Common myeloid progenitor, CD34-positive (primary cell): ENCODE measurements around the gene TMEM239.
A peak's percentile ranks its signal among the peaks of the same experiment; 100 is the strongest.

Experiments used
- CTCF ChIA-PET: fragments of 350-600 bp; sonication (Branson Sonifier 250); formaldehyde crosslinking; loops from one replicate; lab custom pipeline; 2021; ENCODE audit warnings: antibody characterized with exemption; lab: Charles Lee
- POLR2A ChIA-PET: fragments of 350-600 bp; sonication (Branson Sonifier 250); formaldehyde crosslinking; loops from one replicate; lab custom pipeline; 2021; ENCODE audit warnings: antibody characterized with exemption; lab: Charles Lee
- DNase-seq, 3 donors: peaks; one replicate each; pipeline versions ENCODE4 v3.0.0 to v3.0.0-alpha.2; 2013
- H3K27ac ChIP-seq, 2 experiments: 1 replicate in 1 of 2; 2 replicates in 1 of 2; pipeline ENCODE4 v1.7.0; 2013; ENCODE audit warnings: inconsistent platforms in 2 of 2, low read length in 2 of 2, mild to moderate bottlenecking in 2 of 2, low read depth in 1 of 2, moderate library complexity in 1 of 2; ENCODE audit not compliant: severe bottlenecking in 2 of 2, insufficient read depth in 1 of 2, poor library complexity in 1 of 2
- H3K27me3 ChIP-seq, 5 experiments: replicated peaks in 2 of 5; 1 replicate in 3 of 5; 2 replicates in 2 of 5; pipeline versions ENCODE4 v1.6.1 to v1.7.0; 2013; ENCODE audit warnings: low read length in 4 of 5, mild to moderate bottlenecking in 2 of 5, moderate library complexity in 2 of 5, inconsistent platforms in 1 of 5; ENCODE audit not compliant: insufficient read depth in 5 of 5, control insufficient read depth in 4 of 5
- H3K36me3 ChIP-seq, 4 experiments: 1 replicate in 2 of 4; 2 replicates in 2 of 4; pipeline versions ENCODE4 v1.6.1 to v1.7.0; 2013; ENCODE audit warnings: low read length in 3 of 4, control low read depth in 1 of 4, mild to moderate bottlenecking in 1 of 4; ENCODE audit not compliant: control insufficient read depth in 4 of 4, insufficient read depth in 4 of 4
- H3K4me1 ChIP-seq, 4 experiments: 1 replicate in 3 of 4; 2 replicates in 1 of 4; pipeline versions ENCODE4 v1.6.1 to v1.7.1; 2013; ENCODE audit warnings: low read length in 3 of 4, mild to moderate bottlenecking in 3 of 4, control low read depth in 1 of 4, inconsistent platforms in 1 of 4, moderate library complexity in 1 of 4; ENCODE audit not compliant: control insufficient read depth in 4 of 4, insufficient read depth in 4 of 4; ENCODE audit errors: control extremely low read depth in 1 of 4
- H3K4me3 ChIP-seq, 7 experiments: 1 replicate in 4 of 7; 2 replicates in 3 of 7; pipeline versions ENCODE4 v1.5.1 to v1.7.0; 2013; ENCODE audit warnings: mild to moderate bottlenecking in 7 of 7, low read length in 6 of 7, moderate library complexity in 6 of 7, inconsistent platforms in 2 of 7, low read depth in 2 of 7, control low read depth in 1 of 7; ENCODE audit not compliant: insufficient read depth in 4 of 7, control insufficient read depth in 1 of 7; ENCODE audit errors: extremely low read depth in 1 of 7
- H3K9me3 ChIP-seq, 5 experiments: 1 replicate in 4 of 5; 2 replicates in 1 of 5; pipeline versions ENCODE4 v1.6.1 to v1.7.1; 2013; ENCODE audit warnings: low read length in 4 of 5, mild to moderate bottlenecking in 2 of 5, inconsistent platforms in 1 of 5, low read depth in 1 of 5, moderate library complexity in 1 of 5; ENCODE audit not compliant: control insufficient read depth in 4 of 5, insufficient read depth in 2 of 5; ENCODE audit errors: control extremely low read depth in 1 of 5
- WGBS: methylation state at CpG from one replicate; pipeline ENCODE4 v1.1.5; 2013; ENCODE audit not compliant: insufficient coverage; 5-methylcytosine and 5-hydroxymethylcytosine counted together

TMEM239 gene

DNA sequence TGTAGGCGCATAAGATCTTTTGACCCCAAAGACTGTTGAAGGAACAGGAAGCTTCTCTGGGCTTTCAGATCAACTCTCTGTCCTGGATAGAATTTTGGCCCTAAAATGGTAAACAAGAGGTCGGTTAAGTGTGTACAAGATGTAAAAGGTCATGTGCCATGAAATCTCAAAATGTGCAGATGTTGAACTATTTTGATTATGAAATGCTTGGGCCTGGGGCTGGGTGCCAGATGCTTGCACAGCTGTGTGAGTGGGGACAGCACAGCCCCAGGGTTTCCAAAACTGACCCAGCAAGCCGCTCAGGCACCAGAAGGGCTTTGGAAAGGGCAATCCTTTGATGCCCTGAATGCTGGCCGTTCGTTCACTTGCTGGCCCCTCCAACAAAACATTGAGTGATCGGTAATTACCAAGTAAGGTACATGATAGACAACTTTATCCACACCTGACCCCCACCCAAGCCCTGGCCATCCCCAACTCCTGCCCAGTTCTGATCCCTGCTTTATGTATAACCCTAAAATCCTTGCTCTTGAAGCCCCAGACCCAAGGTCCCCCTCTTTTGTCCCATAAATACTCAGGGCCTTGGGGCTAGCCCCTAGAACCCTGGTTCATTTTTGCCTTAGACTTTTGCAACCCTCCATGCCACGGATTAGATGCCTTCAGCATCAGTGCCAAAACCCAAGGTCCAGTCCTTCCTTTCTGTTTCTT is 1.9 kb downstream of the TMEM239 start:
- Histone ChIP-seq H3K4me3 (no peak overlapping the region), H3K9me3 (no peaks in the 10 kb centered on the region), H3K4me1 (peaks cover 0 to 37% (median 35%) of the 10 kb centered on the region in 4 experiments), H3K27me3 (peaks cover 5 to 29% (median 11%) of the 10 kb centered on the region in 5 experiments), H3K27ac (no peak overlapping the region), H3K36me3 (no peaks in the 10 kb centered on the region)
- ChIA-PET POLR2A (interaction anchor here (1.3 kb wide), 1 partner anchor 17 kb away, joined by 4 read pairs; no protein-coding TSS in a partner anchor), CTCF (interaction anchor here (0.9 to 1.2 kb wide), 2 partner anchors 15 to 41 kb away, joined by 3 read pairs; no protein-coding TSS in a partner anchor)
- no peak for DNase-seq
- 97% methylated on average over 6 of the region's 7 CpGs for WGBS

GRCh38 chr20:2820084-2820895 is 4.1 kb downstream of the TMEM239 start:
- POLR2A ChIA-PET, result no interaction called here
- no peak for DNase-seq
- WGBS, result 76% methylated on average over 22 of the region's 32 CpGs
- Histone ChIP-seq H3K27ac (no peak overlapping the region), H3K4me1 (peaks cover 0 to 20% (median 18%) of the 10 kb centered on the region in 4 experiments), H3K27me3 (peaks cover 5 to 29% (median 11%) of the 10 kb centered on the region in 5 experiments), H3K9me3 (no peaks in the 10 kb centered on the region), H3K36me3 (no peaks in the 10 kb centered on the region), H3K4me3 (no peak overlapping the region)
- CTCF ChIA-PET, result interaction anchor here (1.1 kb wide), 1 partner anchor 8 kb away, joined by 3 read pairs; no protein-coding TSS in a partner anchor

GRCh38 chr20:2820896-2821869 is 5.0 kb downstream of the TMEM239 start:
- 21% methylated on average over 34 of the region's 68 CpGs for WGBS
- Histone ChIP-seq H3K4me3 (no peak overlapping the region), H3K9me3 (no peaks in the 10 kb centered on the region), H3K4me1 (peaks cover 0 to 19% (median 14%) of the 10 kb centered on the region in 4 experiments), H3K27ac (no peak overlapping the region), H3K36me3 (no peaks in the 10 kb centered on the region), H3K27me3 (peaks cover 5 to 29% (median 11%) of the 10 kb centered on the region in 5 experiments)
- peak in 2 of 3 donors; percentile 18 to 36 for DNase-seq
- CTCF ChIA-PET, result interaction anchor here (1.1 kb wide), 2 partner anchors 9 to 18 kb away, joined by 3 to 4 read pairs; no protein-coding TSS in a partner anchor
- POLR2A ChIA-PET, result interaction anchor here (0.6 kb wide), 1 partner anchor 148 kb away, joined by 3 read pairs; no protein-coding TSS in a partner anchor

DNA sequence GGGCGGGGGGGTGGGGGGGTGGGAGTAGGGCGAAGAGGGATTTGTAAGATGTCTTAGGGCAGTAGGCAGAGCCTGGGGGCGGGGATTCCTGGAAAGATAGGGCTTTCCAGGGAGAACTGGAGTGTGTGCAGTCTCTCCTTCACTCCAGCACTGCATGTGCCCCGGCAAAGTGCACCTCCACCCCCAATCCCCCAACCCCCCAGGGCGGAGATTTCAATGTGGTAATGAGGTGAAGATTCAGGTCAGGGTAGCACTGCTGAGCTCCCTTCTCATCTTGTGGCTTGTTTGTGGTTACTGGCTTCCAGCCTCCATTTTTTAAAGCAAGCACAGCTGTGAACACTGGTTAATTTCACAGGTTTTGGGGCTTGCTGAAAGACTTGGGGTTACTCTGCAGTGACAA is 5.9 kb downstream of the TMEM239 start:
- H3K27me3 ChIP-seq, result peaks cover 5 to 29% (median 11%) of the 10 kb centered on the region in 5 experiments
- ChIA-PET POLR2A (interaction anchor here (0.6 kb wide), 1 partner anchor 149 kb away, joined by 3 read pairs; no protein-coding TSS in a partner anchor), CTCF (interaction anchor here (1.1 kb wide), 1 partner anchor 19 kb away, joined by 4 read pairs; no protein-coding TSS in a partner anchor)
- H3K9me3 ChIP-seq, result no peaks in the 10 kb centered on the region
- H3K4me1 ChIP-seq, result peaks cover 0 to 19% (median 15%) of the 10 kb centered on the region in 4 experiments
- H3K4me3 ChIP-seq, result no peak overlapping the region
- no peak overlapping the region for H3K27ac ChIP-seq
- no CpG with 5 or more reads among the region's 5 CpGs for WGBS
- peak in 2 of 3 donors; percentile 71 to 72 for DNase-seq
- no peaks in the 10 kb centered on the region for H3K36me3 ChIP-seq

DNA sequence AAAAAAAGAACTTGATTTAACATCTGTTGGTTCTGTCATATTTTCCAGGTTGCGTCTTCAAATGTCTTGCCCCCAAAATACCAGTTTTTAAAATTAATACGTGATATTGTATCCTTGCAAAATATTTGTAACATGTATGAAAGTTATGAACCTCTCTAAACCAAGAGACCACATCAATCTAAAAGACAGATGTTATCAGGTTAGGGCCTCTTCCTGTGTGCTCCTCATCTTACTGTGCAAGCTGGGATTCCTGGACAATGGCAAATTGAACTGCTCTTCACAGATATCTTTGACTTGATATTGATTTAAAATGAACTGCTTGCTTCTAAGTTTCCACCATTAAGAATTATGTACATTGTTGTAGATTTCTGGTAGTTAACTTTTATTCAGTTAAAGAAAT is 9.6 kb downstream of the TMEM239 start:
- POLR2A ChIA-PET, result no interaction called here
- WGBS, result no CpG with 5 or more reads among the region's 2 CpGs

GRCh38 chr20:2826655-2827054 is 10.5 kb downstream of the TMEM239 start:
- Histone ChIP-seq H3K36me3 (no peaks in the 10 kb centered on the region), H3K4me1 (peaks cover 0 to 14% (median 8%) of the 10 kb centered on the region in 4 experiments), H3K27ac (no peak overlapping the region), H3K4me3 (no peak overlapping the region), H3K27me3 (peaks cover 0 to 4% (median 1%) of the 10 kb centered on the region in 5 experiments), H3K9me3 (peaks cover 0 to 2% (median 0%) of the 10 kb centered on the region in 5 experiments)
- no peak for DNase-seq
- WGBS, result 100% methylated on average over 1 of the region's 4 CpGs
- CTCF ChIA-PET, result no interaction called here
- POLR2A ChIA-PET, result no interaction called here

More for the DNA sequence above, 9.6 kb downstream of the TMEM239 start:
- Histone ChIP-seq H3K4me1 (peaks cover 0 to 19% (median 15%) of the 10 kb centered on the region in 4 experiments), H3K36me3 (no peaks in the 10 kb centered on the region), H3K9me3 (peaks cover 0 to 2% (median 0%) of the 10 kb centered on the region in 5 experiments), H3K4me3 (no peak overlapping the region), H3K27ac (no peak overlapping the region), H3K27me3 (peaks cover 0 to 12% (median 8%) of the 10 kb centered on the region in 5 experiments)
- DNase-seq, result no peak
- CTCF ChIA-PET, result no interaction called here
